GM19351 (cell line): ENCODE results near the gene FDXR.

Source experiments
- ATAC-seq: cut with Tn5 transposase; IDR thresholded peaks from one replicate; pipeline ENCODE4 v1.9.1; 2021; ENCODE audit warnings: mild to moderate bottlenecking, moderate library complexity; ENCODE audit not compliant: unreplicated experiment

FDXR gene

DNA sequence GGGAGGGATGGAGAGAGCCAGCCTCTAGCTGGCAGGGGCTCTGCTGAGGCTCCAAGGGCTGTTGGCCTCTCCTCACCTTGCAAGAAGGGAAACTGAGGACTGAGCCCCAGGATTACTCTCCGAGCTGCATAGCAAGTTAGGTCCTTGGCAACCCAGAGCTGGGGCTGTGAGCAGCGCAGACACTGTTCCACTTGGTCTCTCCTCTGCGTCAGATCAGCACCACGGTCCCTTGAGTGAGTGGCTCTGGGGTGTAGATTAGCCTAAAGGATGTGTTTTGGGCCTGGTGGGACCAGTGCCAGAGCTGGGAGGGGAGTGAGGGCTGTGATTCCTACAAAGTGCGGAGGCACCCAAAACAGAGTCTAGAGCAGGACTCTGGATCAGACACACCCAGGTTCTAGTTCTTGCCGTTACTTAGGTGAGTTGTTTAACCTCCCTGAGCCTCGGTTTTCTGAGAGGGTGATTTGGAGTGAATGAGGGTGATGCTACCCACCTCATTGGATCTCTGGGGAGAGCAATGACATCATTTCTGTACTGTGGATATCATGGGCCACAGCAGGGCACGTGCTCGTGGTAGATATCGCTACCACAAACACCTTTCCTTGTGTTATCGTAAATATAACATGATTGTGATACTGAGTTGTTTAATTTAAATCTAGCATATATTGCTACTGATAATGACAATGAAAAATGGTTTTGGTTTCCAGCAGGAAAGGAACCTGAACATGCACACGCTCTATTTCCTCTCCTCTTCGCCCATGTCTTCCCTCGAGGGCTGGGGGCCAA lies 28.8 kb upstream of the FDXR start:
- ATAC-seq, result no peak

DNA sequence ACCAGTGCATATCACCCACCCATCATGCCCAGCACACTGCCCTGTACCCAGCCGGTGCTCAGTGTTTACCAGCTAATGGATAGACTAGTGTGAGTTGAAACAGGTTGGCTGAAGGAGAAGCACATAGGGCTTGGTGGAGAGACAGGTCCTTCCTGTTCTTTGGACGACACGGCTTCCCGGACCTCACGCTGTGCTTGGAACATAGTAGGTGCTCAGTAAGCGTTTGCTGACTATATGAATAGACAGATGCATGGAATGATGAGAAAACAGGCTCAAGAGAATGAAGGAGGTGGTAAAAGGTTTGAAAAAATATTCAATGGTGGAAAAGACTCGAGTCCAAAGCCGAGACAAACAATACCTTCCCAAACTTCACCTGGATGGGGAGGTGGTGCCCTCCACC lies 27.4 kb upstream of the FDXR start:
- no peak for ATAC-seq

DNA sequence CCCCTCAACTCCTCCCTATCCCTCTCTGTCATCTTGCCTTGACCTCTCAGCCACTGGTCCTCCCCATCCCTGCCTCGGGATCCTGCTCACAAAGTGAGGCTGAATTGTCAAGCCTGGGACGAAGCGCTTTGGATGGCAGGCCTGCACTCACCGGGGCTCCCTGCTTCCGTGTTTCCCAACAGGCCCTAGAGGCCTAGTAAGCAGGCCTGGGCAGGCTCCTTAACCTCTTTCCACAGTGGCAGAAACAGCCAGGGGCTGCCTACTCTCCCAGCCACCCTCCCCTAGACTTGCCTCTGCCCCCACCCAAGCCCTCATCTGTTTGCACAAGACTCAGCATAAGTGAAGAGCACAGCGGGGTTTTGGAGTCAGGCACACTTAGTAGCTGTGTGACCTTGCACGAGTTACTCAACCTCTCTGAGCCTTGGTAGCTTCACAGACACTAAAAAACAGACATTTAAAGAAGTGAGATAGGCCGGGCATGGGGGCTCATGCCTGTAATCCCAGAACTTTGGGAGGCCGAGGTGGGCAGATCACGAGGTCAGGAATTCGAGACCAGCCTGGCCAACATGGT lies 25.7 kb upstream of the FDXR start:
- no peak for ATAC-seq

DNA sequence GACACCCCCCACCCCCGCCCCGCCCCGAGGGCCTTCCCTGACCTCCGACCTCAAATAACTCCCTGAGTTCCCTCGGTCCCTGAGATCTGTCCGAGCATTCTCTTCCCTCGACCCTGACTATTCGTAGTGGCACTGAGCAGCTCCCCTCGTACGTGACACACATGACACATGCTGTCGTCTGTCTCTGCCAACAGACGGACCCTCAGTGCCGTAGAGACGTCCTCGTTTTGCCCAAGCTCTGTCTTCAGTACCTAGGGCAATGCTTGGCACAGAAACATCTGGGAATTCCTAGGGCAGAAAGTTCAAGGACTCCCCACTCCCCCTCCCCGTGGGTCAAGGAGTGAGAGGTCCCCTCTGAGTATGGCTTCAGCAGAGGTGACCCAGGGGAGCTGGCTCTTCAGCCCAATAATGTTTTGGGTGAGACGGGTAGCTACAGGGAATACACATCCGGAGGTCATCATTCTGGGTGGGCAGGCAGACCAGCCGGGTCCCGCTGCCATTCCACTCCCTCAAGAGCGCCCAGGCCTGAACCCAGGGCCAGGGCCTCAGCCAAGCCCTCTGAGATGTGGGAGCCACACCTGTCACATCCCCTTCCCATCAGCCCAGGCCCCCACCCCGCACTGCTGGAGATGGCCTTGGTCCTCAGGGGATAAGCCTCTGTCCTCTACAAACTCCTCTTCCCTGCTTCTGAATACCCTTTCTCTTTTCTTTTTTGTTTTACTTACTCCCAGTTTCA lies 21.3 kb upstream of the FDXR start:
- ATAC-seq, result no peak

DNA sequence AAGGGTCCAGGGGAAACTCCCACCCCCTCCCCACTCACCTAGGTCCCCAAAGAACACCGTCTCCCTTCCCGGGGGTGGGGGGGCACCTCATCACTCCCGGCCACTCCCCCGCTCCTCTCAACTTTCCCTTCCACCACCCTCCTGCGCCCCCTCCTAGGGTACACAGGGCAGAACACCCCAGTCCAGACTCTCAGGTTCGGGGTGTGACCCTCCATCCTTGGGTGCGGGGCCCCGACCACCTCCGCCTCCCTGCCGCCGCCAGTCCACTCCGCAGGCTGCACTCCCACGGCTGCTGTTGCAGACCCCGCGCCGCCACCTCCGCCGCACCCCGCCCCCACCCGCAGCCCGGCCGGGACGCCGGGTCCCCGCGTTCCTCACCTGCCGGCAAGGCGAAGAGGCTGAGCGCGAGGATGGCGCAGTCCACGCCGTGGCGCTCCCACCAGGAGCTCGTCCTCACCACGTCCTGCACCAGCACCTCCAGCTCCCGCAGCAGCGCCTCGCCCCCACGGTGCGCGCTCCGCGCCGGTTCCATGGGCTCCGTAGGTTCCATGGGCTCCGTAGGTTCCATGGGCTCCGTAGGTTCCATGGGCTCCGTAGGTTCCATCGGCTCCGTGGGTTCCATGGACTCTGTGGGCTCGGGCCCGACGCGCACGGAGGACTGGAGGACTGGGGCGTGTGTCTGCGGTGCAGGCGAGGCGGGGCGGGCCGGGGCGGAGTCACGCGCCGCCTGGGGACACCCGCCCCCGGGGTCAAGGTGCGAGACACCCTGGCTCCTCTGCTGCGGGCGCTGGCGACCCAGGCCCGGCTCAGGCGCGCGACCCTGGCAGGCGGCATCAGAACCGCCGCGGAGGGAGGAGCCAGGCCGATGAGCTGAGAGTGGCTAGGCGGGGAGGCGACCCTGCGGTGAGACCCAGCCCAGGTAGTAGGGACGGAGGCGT lies 20.4 kb upstream of the FDXR start, which contains the start of gene FADS6:
FADS6 (minus strand) TSS at position 660 of the 938 bp plus-strand sequence; CDS start at position 622, 38 bp downstream.
- no peak for ATAC-seq

DNA sequence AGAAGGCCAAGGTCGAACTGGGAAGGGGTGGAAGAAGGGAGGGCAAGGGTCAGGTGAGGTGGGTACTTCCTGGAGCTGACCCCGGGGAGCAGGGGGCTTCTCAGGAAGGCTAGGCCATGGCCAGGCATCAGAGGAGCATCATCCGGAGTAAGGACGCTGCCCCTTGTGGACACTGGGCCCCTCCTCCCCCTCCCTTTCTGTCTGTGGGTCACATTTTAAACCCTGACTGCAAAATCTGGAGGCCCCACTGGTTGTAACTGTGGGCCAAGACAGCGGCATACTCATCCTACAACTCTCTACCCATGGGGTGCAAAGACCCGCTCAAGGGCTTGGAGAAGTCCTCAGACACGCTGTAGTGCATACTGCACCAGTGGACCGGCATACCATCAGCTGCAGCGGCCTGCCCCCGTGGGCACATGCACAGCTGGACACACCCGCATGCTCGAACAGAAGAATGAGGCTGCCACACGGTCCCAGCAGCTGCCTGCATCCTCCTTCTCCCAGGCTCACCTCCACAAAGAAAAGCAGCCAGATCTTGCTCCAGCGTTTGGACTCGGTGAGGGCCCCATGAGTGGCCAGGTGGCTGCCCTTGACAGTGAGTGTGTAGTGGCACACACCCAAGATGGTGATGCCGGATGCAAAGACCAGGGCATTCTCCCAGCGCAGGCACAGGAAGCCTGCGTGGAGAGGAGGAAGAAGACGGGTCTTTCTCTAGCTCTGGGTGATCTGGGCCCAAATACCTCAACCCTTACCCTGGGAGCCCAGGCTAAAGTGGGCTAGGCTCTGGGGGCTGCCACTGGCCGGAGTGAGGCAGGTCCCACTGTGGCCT lies 19.4 kb upstream of the FDXR start:
- no peak for ATAC-seq

DNA sequence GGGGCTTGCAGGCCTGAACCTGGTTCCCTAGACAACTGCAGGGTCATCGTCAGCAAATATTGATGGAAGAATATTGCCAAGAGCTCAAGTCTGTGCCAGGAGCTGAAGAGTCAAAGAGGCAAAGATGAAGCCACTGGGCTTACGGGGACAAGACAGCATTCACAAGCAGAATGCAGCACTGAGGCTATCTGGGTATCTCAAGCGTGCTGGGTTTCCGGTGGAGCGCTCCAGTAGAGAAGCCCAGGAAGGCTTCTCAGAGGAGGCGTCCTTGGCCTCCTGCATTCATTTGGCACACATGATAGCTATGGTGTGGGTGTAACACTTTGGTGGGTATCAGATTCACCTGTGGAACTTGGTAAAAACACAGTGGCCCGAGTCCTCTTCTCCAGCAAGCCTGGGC lies 17.8 kb upstream of the FDXR start:
- ATAC-seq, result no peak

DNA sequence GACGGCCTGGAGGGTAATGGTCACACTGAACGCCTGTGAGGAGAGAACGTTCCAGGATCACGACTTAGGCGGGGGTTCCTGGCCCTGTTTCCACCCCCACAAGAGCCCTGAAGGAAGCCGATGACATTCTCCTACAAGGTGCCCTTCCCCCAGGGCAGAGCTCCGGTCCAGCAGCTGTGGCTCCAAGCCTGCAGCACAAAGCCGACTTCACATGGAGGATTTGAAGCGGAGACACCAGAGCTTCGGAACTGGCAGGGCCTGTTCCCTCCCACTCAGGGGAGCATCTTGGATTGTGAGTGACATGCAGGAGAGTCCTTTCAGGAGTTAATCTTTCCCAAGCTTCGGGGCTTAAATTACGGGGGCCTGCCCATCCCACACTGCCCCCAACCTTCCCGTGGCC lies 15.7 kb upstream of the FDXR start:
- no peak for ATAC-seq

DNA sequence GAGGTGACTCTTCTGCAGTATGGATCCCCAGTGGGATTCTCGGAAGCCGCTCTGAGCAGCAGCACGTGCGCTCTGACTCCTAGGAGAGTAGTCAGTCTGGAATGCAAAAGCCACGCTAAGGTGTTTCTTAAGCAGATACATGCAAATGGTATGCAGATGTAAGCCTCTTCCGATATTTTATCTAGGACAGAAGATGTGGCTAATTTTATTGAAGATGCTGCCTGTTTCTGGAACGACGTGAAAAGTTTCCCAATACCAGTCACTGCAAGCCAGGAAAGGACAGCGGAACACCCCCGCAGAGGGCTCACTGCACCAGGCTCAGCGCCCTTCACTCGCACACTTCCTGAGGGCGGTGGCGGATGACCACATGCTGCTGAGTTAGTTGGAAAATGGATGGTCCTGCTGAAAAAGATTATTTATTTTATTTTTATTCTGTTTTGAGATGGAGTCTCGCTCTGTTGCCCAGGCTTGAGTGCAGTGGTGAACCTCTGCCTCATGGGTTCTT lies 10.5 kb upstream of the FDXR start:
- ATAC-seq, result no peak

DNA sequence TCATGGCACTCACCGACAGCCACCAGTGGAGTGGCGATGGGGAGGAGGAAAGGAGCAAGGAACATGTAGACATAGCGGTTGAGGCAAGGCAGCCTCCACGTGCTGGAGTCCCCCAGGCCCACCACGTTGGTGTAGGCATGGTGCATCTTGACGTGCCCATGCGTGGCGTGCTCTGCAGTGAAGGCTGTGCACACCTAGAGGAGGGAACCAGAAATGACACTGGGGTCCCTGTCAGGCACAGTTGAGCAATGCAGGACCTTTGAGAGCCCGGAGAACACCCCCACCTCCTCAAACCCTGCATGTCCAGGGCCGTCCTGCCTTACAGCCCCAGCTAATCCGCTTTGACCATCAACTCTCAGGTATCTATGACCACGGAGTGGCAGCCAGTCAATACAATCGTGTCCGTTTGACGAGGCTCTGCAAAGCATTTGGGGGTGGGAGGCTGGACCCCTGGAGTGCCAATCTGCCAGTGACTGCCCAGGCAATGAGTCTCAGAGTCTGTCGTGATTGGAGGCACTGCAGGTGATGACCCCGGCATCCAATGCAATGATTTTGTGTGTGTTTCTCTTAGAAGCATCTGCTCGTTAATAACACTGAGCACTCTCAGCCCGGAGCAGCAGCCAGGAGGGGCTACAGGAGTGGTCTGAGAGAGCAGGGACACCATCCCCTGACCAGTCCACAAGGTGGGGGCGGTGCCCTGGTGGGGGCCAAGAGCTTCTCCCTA lies 9.9 kb upstream of the FDXR start:
- no peak for ATAC-seq

DNA sequence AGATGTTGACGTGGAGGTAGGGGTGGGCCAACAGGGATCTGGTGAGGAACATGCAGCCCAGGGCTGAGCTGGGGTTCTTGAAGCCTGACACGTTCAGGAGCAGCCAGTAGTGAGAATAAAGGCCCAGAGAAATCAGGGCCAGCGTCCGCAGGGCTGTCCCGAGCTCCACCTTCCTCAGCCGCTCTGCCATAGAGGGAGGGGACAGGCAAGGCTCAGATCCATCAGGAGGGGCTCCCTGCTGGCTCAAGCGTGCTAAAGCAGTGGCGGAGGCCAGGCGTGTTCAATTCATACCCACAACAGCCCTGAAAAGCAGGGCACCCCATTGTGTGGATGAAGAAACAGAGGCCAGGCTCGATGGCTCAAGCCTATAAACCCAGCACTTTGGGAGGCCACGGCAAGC lies 8.3 kb upstream of the FDXR start:
- ATAC-seq, result no peak

DNA sequence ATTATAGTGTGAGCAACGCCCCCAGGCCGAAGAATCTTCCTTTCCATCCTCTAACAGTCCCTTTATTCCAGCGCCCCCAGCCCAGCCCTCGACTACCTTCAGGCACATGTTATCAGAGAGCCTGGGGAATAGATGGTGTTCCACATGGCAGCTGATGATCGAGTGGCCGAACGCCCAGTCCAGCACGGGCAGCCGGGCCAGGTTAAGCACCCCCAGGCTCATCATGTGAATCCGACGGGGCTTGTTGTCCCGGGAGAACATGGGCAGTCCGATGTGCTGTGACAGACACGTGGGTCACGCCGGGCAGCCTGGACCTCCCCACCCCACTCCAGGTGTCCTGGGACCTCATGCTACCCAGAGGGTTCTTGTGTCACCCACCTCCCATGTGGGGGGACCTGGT lies 6.5 kb upstream of the FDXR start:
- ATAC-seq, result no peak

DNA sequence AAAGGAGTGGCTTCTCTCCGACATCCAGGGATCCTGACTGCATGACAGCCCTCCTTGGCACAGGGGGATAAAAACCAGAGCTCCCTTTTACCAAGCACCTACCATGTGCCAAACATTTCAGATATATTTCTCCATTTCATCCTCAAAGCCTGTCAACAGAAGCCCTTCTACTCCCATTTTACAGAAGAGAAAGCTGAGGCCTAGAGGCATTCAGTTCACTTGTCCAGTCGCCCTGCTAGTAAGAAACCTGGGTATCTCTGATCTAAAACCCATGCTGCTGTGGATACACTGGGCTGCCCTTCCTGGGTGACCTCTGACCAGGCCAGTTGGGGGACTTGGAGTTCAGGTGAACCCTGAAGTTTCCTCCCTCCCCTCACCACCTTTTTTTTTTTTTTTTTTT lies 5.9 kb upstream of the FDXR start:
- ATAC-seq, result no peak

DNA sequence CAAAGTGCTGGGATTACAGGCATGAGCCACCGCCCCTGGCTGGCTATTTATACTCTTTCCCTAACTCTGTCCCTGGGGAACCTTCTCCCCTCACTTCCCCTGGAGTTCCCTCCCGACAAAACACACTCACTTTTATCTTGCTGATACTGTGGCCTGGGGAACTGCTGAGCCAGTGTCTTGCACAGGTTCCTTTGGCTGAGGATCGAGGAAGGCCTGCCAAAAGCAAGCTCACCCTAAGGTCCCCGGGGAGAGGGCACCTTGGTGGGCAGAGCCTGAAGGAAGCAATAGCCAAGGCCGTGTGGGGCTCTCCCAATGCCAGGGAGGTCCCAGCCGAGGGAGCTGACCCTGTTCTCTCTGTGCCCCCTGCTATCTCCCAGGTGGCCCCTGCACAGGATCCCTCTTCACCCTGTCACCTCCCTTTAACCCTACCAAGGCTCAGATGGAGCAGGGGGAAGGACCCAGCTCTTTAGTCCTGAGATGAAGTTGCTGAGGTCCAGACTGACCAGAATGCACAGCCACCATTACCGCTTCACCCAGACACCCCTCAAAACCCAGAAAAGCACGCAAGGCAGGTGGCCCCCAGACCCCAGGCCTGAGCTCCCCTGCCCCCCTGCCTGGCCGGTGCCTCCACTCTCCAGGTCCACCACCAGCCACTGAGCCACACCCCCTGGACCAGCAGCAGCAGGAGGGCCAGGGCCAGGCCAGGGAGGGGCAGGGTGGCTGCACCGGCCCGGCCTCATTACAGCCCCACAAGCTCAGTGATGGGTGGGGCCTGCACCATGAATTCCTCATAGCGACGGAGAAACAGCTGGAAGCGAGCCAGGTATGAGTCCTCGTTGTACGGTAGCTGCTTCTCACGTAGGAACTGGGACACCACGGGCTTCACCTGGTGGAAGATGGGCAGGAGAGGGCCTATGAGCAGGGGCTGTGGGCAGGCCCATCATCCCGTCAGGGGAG lies 5.1 kb upstream of the FDXR start:
- ATAC-seq, result no peak

DNA sequence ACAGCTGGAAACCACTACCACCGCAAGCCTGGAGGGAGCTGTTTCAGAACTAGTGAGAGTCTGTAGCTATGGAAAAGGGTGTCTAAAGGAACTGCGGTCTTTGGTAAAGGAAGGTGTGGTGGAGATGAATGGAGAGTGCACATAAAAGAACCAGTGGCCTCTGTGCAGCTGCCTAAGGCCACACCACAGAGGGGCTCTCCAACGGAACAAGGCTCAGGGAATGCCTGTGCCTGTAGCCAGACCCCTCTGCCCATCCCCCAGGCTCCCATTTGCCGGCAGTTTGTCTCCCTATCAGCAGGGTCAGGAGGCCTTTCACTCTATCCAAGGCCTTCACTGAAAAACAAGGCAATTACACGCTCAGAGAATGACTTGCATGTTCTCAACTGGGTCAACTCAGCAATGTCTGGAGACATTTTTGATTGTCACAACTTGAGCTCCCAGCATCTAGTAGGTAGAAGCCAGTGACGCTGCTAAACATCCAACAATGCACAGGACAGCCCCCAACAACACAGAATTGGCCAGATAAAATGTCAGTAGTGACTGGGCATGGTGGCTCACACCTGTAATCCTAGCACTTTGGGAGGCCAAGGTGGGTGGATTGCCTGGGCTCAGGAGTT lies 3.3 kb upstream of the FDXR start:
- no peak for ATAC-seq

DNA sequence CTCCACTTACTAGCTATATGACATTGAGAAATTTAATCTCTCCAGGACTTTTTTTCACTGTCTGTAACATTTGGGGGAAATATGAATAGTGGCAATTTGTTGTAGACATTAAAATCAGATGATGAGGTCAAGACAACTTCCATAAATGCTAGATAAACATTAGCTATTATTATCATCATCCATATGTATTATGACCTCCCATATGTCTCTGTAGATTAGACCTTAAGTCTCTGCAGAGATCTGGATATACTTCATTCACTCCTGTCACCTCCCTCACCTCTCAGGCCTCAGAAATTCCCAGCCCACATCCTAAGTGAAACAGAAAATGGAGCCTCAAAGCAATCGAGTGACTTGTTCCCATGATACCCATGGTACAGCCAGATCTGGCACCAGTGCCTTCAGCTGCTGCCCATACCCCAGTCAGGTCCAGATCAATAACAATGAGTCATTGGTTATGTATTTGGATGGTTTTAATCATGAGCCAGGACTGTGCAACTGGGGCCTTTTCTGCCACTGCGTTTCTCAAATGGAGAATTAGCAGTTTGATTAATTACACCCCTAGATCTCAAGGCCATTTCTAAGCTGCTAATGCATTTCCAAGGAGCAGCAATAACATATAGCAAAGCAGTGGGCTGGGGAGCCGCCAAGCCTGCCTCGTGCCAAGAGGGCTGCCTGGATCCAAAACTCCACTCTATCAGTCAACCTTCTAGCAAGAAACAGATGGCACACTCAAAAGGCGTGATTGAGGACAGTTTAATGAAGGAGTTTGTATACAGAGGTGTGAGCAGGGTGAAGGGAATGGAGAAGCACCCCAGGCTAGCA lies 2.6 kb upstream of the FDXR start:
- ATAC-seq, result no peak

DNA sequence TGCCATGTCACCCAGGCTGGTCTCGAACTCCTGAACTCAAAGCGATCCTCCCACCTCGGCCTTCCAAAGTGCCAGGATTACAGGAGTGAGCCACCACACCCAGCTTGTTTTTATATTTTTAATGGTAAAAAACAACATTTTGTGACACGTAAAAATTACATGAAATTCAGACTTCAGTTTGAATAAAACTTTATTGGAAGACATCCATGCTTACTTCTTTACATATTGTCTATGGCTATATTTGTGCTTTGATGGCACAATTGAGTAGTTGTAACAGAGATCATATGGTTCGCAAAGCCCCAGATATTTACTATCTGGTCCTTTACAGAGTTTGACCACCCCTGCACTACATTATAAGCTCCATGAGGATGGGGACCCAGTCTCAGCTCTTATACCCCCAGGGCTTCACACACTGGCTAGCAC lies 1.8 kb upstream of the FDXR start:
- no peak for ATAC-seq
